Esophagus muscularis mucosa (tissue), 4 donors: ENCODE data around the gene SPTBN2. TPM values are rescaled to one million over a fixed set of nuclear protein-coding genes. Genes with fewer than 3 reads are reported as not detected.

ENCODE experiments used
- DNase-seq: peaks from one replicate; pipeline ENCODE4 v3.0.0-alpha.2; 2017; ENCODE audit errors: extremely low spot score
- H3K27ac ChIP-seq, 4 donors: fragments of 200-600 bp; sonication (generic); replicated peaks in 1 of 4; 1 replicate in 3 of 4; 2 replicates in 1 of 4; pipeline ENCODE4 v1.5.1; 2016 to 2019; ENCODE audit warnings: mild to moderate bottlenecking in 1 of 4
- H3K27me3 ChIP-seq, 4 donors: fragments of 200-600 bp; sonication (generic); one replicate each; pipeline versions ENCODE4 v1.5.1 to v1.6.0; 2016 to 2019
- H3K36me3 ChIP-seq, 4 donors: fragments of 200-600 bp; sonication (generic); one replicate each; pipeline ENCODE4 v1.5.1; 2016 to 2019
- H3K4me1 ChIP-seq, 4 donors: fragments of 200-600 bp; sonication (generic); one replicate each; pipeline ENCODE4 v1.5.1; 2016 to 2019
- H3K4me3 ChIP-seq, 4 donors: fragments of 200-600 bp; sonication (generic); 1 replicate in 2 of 4; 2 replicates in 2 of 4; pipeline ENCODE4 v1.5.1; 2016 to 2019; ENCODE audit warnings: mild to moderate bottlenecking in 4 of 4, moderate library complexity in 1 of 4
- H3K9me3 ChIP-seq, 4 donors: fragments of 200-600 bp; sonication (generic); 1 replicate in 3 of 4; 2 replicates in 1 of 4; pipeline ENCODE4 v1.5.1; 2016 to 2019
- CTCF ChIP-seq, 3 experiments: fragments of 200-600 bp in 2 of 3; fragments of 450-650 bp in 1 of 3; sonication (generic) in 2 of 3; IDR thresholded peaks; one replicate each; pipeline ENCODE4 v1.5.1; 2017 to 2019; ENCODE audit warnings: antibody characterized with exemption in 3 of 3, mild to moderate bottlenecking in 2 of 3, moderate library complexity in 1 of 3
- EP300 ChIP-seq: sonication (generic); formaldehyde crosslinking; IDR thresholded peaks from one replicate; pipeline ENCODE4 v1.6.1; 2017; ENCODE audit warnings: antibody characterized with exemption
- POLR2A ChIP-seq: fragments of 450-650 bp; IDR thresholded peaks from one replicate; pipeline ENCODE4 v1.6.1; 2017; ENCODE audit warnings: antibody characterized with exemption, moderate library complexity, mild to moderate bottlenecking, low read depth
- POLR2AphosphoS5 ChIP-seq, 2 donors: sonication (generic); formaldehyde crosslinking; IDR thresholded peaks; one replicate each; pipeline ENCODE4 v1.6.1; 2017; ENCODE audit warnings: antibody characterized with exemption in 2 of 2
- WGBS: methylation state at CpG from one replicate; pipeline ENCODE4 v1.1.5; 2018; 5-methylcytosine and 5-hydroxymethylcytosine counted together
- intact Hi-C: fragments of 100-400 bp; cut with DNase I; formaldehyde crosslinking; loops from one replicate; pipeline ENCODE4 v1.15.1; 2023
- total RNA-seq, 4 donors: library from RNA; depleted of rRNA; stranded (reverse); fragments of >200 nt; gene quantifications; one replicate each; pipeline versions ENCODE4 v1.1.0 to v1.2.1, GENCODE V29; 2016

The SPTBN2 gene
- total RNA-seq, 4 donors from 2014 or later, result 3.3 to 12.5 (median 10.0) TPM

GRCh38 chr11:66691311-66691980 lies 37.6 kb downstream of the SPTBN2 start:
- Histone ChIP-seq H3K27me3 (no peaks in the 10 kb centered on the region), H3K4me1 (peaks cover 0 to 10% (median 4%) of the 10 kb centered on the region in 4 donors), H3K36me3 (no peaks in the 10 kb centered on the region), H3K4me3 (no peak overlapping the region), H3K9me3 (no peaks in the 10 kb centered on the region), H3K27ac (no peak overlapping the region)
- TF ChIP-seq EP300 (no peak), POLR2A (no peak)
- intact Hi-C loops, result no loop called here
- 97% methylated on average over 36 of the region's 38 CpGs for WGBS
- no peak for DNase-seq

GRCh38 chr11:66689661-66690590 lies 39.1 kb downstream of the SPTBN2 start:
- no peaks in the 10 kb centered on the region for H3K27me3 ChIP-seq
- H3K27ac ChIP-seq, result no peak overlapping the region
- no peaks in the 10 kb centered on the region for H3K9me3 ChIP-seq
- H3K4me3 ChIP-seq, result no peak overlapping the region
- H3K4me1 ChIP-seq, result peaks cover 0 to 8% (median 3%) of the 10 kb centered on the region in 4 donors
- H3K36me3 ChIP-seq, result no peaks in the 10 kb centered on the region
- TF ChIP-seq POLR2A (no peak), POLR2AphosphoS5 (IDR thresholded peaks at IDR 0.05) (no peak), CTCF (IDR thresholded peaks at IDR 0.05) (no peak), EP300 (no peak)
- no peak for DNase-seq
- 90% methylated on average over 19 of the region's 32 CpGs for WGBS
- intact Hi-C loops, result no loop called here

- 86% methylated on average over 20 of the region's 28 CpGs for WGBS
- DNase-seq, result no peak
- intact Hi-C loops, result no loop called here
These were observed 40.2 kb downstream of the SPTBN2 start for GRCh38 chr11:66688561-66689534.

GRCh38 chr11:66687831-66688281 lies 41.2 kb downstream of the SPTBN2 start:
- H3K27me3 ChIP-seq, result no peaks in the 10 kb centered on the region
- H3K4me3 ChIP-seq, result no peak overlapping the region
- no peak for DNase-seq
- H3K36me3 ChIP-seq, result no peaks in the 10 kb centered on the region
- 83% methylated on average over 9 of the region's 13 CpGs for WGBS
- intact Hi-C loops, result no loop called here
- no peaks in the 10 kb centered on the region for H3K9me3 ChIP-seq
- no peaks in the 10 kb centered on the region for H3K4me1 ChIP-seq
- TF ChIP-seq CTCF (IDR thresholded peaks at IDR 0.05), result no peak
- TF ChIP-seq EP300, result no peak
- TF ChIP-seq POLR2A, result no peak
- TF ChIP-seq POLR2AphosphoS5 (IDR thresholded peaks at IDR 0.05), result no peak
- H3K27ac ChIP-seq, result no peak overlapping the region

More at GRCh38 chr11:66688561-66689534, 40.2 kb downstream of the SPTBN2 start:
- no peak for TF ChIP-seq POLR2A
- no peak for TF ChIP-seq CTCF (IDR thresholded peaks at IDR 0.05)
- no peak for TF ChIP-seq EP300
- no peak for TF ChIP-seq POLR2AphosphoS5 (IDR thresholded peaks at IDR 0.05)
- Histone ChIP-seq H3K36me3 (no peaks in the 10 kb centered on the region), H3K4me3 (no peak overlapping the region), H3K27me3 (no peaks in the 10 kb centered on the region), H3K27ac (no peak overlapping the region), H3K9me3 (no peaks in the 10 kb centered on the region), H3K4me1 (no peaks in the 10 kb centered on the region)
